Activated CD4-positive, alpha-beta T cell treated with anti-CD3 and anti-CD28 coated beads, Interleukin-10, Interleukin-2, amounts not matched to agents 100 ng/mL and 50 ng/mL, durations not matched to agents 16 hours and 8 hours (primary cell): ENCODE results near the gene KRT77.
"Not testable (repeated sequence)": the region's sequence is repeated elsewhere in the genome, so short reads cannot be mapped to it uniquely, and the experiment has no call there.

ENCODE experiments used
- DNase-seq: peaks from one replicate; pipeline ENCODE4 v3.0.0-alpha.2; 2020

Gene KRT77

DNA sequence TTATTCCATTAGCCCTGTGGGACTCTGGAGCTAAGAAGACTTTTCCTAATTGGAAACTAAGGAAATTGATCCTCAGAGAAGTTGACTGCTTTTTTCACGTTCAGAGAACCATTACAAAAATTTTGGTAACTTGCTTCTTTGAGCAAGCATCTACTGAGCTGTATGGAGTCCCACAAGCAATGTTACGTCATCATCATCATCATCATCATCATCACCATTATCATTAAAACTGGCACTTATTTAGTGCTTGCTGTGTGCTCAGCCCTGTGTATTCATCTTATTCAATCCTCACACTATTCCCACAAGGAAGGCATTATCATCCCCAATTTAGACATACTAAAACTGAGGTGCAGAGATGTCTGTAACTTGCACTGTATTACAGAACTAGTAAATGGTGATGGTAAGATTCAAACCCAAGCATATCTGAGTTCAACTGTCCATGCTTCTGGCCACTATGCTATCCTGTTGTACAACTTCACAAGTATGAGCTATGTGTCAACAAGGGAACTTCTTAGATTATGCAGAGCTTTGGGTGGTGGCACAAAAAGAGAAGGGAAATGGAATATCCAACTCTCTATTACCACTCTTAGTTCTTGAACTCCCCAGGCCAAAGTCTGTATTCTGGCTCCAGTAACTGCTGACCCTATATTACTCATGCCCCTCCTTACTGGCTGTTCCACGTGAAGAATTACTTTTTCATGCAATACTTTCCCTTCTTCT lies 29.5 kb downstream of the KRT77 start:
- no peak for DNase-seq

DNA sequence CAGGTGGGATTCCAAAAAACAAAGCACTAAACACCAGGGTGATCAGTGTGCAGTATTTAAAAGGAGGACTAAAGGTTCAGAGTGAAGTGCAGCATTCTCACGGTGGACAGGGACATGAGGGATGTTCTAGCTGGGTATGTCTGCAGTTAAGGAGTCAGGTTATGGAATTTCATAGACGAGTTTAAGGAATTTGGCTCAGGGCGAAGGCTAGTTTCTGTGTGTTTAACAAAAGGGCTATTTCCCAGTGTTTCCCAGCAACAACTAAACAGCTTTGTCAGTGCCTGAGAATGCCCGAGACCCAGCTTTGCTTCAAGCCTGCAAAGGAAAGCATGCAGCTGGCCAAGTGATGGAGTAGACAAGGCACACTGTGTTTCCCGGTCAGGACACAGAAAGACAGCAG lies 30.1 kb downstream of the KRT77 start:
- no peak for DNase-seq

DNA sequence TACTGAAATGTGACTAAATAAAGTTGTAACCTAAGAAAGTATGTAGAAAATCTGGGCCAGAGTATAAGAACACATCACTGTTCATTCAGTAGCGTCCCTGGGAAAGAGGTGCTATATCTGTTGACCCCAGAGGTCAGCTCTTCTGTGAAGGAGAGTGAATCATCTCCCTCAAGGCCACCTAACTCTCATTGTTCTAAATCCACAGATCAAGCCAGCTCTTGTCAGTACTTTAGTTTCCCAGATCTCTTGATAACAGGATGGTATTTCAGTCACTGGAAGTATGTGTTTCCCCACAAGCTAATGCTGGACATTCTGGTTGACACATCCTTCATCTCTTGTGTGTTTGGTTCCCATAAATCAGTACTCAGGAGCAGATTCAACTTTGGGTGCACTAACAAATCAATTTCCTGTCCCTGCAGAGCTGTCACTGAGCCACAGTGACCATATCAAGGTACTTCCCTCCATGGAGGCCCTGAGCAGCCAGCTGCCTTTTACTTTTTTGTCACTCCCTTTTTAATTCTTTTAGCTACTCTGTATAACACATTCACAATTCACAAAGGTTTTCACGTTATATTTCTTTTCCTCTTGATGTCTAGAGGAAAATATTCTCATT lies 30.9 kb downstream of the KRT77 start:
- DNase-seq, result no peak

DNA sequence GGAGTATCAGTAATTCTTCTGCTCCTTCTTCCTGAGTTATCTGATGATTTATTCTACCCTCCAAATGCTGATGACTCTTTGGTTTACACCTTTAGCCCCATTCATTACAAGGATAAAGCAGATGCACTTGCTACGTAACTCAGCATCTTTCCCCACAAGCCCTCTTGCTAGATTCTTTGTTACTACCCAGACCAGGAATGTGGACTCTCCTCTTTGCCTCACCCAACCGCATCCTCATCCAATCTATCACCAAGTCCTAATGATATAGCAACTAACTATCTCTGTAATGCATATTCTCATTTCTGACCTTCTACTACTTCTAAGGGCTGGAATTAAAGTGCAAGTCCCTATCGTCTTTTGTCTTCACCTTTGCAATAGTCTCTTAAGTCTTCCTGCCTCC lies 32.4 kb downstream of the KRT77 start:
- no peak for DNase-seq

DNA sequence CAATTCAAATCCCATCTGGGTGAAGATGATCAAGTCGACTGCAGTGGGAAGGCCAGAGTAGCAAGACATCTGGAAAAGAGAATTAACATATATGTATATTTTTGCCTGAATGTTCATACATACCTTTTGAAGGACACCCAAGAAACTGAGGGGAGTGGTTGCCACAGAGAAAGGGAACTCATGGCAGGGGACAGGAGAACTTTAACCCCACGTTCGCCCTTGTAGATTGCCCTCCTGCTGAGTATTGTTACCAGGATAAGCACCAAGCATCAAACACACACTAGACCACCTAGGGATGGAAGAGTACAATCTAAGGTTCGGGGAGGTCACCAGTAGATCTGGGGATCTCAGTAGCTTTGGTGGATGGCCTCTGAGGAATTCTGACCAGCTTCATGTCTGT lies 32.8 kb downstream of the KRT77 start:
- no peak for DNase-seq

DNA sequence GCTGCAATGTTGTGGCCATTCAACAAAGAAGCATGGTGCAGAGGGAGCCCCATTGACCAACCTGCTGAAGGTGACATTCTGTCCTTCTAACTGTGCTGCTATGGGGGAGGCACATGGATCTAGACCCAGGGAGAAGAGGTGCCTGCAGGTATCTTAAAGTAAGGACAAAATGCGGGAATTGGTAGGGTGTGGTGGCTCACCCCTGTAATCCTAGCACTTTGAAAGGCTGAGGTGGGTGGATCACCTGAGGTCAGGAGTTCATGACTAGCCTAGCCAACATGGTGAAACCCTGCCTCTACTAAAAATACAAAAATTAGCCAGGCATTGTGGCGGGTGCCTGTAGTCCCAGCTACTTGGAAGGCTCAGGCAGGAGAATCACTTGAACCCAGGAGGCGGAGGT lies 33.4 kb downstream of the KRT77 start:
- not testable (repeated sequence) for DNase-seq

DNA sequence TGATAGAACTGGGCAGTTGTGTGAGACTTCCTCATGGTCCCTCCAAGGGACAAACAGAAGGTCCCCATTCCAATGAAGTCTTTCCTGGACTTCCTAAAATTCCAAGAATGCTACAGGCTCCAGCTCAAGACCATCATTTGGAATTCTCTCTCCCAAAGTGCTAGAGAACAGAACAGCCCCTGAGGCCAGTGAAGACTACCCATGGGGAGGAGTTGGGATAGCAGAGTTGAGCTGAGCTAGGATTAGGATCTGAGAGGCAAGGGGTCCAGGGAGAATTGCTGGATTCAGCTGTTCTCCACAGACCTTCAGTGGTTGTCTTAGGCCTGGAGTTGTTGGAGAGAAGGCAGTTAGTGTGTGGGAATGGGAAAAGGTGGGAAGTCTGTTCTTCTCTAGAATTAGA lies 33.9 kb downstream of the KRT77 start:
- DNase-seq, result no peak

DNA sequence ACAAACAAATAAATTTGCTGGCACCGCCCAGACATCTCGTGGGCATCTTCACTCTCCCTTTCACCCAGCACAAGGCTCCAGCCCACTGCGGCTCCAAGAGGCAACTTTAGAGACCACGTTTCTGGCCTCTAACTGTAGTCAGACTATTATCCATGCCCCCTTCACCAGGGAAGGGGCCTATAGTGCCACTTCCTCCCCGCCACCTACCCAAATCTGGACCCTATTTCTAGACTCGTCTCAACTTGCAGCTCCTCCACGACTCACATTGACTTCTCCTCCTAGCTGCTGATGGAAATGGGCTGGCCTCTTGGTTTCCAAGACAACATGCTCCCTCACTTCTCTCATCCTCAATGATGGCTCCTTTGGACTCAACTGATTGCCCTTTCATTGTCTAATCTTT lies 35.4 kb downstream of the KRT77 start:
- DNase-seq, result no peak

DNA sequence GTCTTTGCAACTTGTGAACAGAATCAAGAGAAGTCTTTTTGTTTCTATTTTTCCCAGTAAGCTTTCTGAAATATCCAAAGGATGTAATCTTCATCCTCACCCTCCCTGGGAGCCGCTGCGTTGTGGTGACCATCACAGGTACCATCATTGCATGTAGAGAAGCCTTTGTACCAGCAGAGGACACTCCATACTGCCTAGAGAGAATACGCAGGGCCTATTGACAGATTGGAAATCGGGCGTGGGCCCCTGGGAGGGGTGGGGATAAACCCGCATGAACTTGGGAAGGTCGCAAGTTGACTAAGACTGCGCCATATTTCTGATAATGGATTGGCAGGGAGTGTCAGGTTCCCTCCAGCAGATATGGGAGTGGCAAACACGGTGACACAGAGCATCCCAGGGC lies 35.8 kb downstream of the KRT77 start:
- DNase-seq, result no peak

DNA sequence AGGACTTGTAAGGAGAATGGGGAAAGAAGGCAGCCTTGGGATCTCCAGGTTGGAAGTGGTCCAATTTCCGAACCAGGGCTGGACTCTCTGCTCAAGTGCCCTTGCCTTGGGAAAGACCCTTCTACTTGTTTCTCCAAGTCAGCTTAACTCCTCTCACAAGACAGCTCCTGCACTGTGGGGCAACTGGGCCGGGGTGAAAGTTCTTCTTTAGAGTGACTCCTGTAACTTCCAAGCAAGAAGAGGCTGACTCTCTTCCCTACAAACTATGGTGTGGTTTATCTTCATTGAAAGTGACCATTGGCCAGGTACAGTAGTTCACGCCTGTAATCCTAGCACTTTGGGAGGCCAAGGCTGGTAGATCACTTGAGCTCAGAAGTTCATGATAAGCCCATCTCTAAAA lies 36.9 kb downstream of the KRT77 start:
- no peak for DNase-seq

DNA sequence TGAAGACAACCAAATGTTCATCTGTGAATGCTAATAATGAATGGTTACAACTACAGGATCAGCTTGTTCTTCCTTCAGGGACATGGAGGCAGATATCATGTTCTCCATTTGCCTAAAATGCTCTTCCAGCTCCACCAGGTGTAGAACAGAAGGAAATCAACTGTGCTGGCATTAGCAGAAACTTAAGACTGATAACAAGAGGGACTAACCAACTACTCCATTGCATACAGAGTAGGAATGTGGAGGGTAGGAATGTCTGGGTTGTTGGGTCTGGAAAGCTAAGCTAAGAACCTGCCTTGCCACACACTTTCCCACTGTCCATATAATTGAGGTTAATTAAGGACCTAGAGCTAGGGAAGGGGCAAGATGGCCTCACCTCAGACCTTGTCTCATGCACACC lies 39.9 kb downstream of the KRT77 start:
- no peak for DNase-seq

DNA sequence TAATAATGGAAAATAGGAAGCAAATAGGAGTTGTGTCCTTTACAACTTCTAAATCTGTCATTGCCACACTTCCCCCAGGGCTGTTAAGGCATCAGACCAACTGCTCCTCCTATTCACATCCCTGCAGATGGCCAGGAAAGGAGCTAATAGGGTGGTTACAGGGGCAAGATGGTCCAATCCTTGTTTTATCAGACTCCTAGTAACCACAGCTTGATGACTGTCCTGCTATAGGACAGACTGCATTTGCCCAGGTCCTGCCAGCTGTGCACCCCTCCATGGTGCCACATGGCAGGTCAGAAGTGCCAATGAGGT lies 40.5 kb downstream of the KRT77 start:
- DNase-seq, result no peak

DNA sequence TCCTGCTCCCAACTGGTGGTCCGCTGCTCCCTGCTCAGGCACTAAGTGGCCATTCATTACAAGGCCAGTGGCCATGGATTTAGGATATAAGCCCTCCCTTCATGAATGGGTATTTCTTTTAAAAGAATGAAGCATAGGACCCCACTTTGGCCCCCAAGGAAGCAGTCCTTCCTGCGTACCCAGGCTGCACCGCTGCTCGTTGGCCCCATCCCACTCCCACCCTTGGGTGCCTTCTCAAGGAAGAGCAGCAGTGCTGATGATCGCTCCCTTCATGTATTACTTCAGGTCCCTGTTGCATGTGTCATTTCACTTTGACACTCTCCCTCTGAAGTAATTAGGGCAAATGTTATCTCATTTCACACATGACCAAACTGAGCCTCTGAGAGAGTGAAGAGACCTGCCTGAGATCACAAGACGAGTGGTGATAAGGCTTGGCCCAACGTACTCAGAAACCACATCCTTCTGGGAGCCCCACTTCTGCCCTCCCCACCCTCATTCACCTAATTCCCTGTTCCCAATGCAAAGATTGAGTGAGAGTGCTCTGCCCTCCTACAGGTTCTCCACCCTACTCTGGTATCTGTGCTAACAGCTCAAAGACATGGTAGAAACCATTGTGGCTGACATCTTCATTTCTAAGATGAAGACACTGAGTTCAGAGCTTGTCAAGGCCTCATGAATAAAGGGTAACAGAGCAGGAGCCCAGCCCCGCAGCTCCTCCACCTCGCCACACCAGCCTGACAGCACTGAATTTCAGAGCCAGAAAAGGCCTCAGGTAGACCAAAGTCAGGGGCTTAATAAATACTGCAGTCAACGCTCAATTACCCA lies 41.0 kb downstream of the KRT77 start:
- no peak for DNase-seq

DNA sequence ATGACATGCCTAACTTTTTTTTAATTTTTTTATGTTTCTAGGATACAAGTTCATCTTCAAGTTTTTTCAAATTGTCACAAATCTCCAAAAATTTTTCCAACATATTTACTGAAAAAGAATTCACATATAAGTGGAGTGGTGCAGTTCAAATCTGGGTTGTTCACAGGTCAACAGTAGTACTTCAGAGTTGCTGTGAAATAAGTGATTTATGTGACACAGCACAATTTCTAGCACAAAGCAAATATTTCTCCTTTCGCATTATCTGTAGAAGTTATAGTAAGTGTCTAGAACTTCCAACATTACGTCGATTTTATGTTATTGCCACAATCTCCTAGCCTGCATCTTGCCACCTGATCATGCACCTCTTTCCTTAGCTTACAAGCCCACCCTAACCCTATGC lies 41.7 kb downstream of the KRT77 start:
- no peak for DNase-seq

DNA sequence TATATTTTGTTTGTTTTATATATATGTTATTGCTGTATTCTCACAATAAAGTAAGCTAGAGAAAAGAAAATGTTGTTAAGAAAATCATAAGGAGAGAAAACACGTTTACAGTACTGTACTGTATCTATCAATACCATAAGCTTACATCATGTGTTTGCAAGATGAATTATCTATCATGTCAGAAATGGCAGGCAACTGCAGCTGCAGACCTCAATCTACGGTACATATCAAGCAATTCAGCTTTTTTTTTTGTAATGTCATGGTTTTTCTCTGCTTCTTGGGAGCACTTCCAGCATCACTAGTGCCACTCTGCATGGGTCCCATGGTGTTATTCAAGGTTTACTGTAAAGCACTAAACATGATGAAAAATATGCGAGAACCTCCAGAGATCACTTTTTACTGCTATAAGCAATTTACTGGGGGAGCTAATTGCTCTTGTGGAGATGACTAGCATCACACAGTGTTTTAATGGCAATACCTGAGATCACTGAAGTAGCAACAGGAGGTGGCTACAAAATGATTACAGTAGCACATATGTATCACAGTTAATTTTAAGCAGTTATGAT lies 42.3 kb downstream of the KRT77 start:
- DNase-seq, result no peak

DNA sequence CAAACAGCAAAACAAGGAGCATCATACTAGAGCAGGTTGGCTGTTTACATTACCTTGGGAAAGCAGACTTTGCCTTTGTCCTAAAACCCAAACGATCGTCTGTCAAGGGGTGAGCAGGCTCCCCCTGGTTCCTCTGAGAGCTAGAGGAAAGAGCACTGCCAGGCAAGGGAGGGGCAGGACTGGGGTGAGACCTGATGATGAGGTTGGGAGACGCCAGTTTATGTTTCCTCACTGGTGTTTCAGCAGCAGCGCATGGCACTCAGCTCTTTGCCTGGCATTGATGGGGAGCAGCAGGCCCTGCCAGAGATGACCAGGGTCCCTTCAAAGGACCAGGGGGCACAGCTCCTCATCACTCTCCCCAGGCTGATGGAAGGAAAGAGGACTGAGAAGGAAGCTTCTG lies 43.4 kb downstream of the KRT77 start:
- DNase-seq, result no peak

DNA sequence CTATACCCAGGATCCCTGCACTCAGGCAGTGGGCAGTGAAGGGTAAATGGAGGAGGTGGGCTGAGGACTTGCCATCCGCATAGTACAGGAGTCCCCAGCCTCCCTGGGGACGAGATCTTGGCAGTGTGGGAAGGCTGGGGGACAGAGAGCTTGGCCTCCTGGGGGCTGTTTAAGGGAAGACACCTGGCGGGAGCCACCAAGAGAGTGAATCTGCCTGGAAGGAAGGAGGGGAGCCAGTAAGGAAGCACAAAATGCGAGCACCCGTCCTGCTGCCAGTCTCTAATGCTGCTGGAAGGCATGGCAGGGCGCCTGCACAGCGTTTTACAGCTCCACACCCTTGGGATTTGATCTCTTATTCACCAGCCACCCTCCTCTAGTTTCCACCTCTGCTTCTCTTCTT lies 43.9 kb downstream of the KRT77 start:
- DNase-seq, result no peak

DNA sequence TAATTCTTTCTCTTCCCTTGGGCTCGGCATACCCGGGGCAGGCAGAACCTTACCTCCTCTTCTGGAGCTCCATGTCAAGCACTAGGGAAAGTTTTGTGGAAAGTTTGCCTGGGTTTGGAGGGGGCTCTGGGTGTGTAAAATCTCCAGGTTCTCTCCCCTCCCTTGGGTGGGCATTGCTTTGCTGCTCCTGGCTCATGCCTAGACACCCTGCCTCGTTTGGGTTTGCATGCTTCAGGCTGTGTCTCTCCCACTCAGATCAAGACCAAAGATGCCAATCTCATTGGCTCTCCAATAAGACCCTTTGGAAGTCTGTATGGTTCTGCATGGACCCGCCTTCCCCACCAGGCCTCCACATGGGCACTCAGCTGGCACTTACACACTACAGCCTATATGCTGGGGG lies 45.1 kb downstream of the KRT77 start:
- DNase-seq, result no peak

DNA sequence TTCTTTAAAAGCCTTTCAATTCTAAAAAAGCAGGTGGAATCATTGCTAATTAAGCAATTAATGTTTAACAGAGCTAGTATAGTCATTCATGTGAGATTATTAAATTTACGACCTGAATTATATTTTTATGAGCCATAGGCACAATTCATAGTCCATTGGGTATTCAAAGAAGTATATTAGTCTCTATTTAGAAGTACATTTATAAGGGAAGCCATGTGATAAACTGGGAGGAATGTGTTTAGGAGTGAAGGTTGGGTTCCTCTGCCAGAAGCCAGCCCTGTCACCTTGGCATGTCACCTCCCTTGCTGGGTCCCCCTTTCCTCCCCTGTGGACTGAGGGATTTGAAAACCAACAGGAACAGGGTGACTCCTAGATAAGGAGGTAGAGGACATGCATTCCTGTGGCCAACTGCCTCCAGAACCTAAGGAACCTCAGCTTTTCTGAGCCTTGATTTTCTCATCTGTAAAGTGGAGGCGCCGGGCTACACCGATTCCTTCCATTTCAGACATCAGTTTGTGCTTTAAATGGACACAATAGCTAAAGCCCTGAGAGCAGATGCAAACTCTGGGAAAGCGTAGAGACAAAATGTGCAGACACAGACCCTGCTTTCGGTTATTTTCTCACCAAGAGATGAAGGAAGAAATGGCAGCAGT lies 45.9 kb downstream of the KRT77 start:
- no peak for DNase-seq

DNA sequence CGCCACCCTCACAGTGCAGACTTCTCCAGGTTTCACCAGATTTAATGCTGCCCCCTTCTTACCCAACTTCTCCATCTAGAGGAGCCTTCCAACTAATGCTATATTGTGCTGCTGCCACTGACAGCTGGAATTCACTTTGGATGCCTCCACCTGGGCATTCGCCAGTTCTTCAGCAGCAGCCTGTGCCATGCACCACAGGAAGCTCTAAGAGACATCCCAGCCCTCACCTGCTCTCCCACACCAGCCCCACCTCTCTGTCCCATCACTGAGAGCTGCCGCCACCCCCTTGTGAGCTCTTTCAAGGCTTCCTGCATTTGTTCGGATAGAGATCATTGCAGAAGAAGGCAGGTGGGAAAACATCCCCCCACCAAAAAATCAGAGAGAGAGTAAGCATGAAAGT lies 46.7 kb downstream of the KRT77 start:
- DNase-seq, result no peak

DNA sequence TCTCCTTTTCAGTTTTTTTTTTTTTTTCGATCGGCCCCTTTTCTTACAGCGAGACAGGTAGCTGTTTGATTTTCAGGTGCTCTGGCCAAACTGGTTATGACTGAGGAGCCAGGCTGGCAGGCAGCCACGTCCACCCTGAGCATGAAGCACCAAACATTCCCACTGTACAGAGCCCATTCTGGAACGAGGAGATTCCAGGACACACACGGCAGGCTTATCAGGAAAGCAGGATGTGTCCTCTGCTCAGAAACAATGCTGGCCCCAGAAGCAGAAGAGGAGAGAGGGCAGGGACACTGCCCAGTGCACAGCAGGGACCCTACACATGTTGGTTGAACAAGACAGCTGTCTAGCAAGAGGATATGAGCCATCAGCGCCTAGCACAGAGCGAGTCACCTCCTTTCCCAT lies 47.6 kb downstream of the KRT77 start:
- no peak for DNase-seq

DNA sequence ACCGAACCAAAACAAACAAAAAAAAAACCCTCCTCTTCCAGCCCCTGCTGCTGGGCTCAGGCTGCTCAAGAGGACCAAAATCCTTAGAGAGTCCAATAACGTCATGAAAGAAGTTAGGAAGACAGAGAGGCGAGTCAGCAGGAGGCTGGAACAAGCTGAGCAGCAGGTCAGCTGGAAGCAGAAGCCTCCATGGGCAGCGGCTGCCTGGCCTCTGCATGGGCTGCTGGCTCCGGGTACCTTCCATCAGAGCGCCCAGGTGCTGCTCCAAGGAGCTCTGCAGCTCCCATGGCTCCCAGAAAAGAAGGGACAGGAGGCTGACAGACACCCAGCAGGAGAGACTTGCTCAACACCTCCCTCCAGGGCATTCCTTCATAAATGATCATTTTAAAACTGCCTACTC lies 48.1 kb downstream of the KRT77 start:
- DNase-seq, result no peak

DNA sequence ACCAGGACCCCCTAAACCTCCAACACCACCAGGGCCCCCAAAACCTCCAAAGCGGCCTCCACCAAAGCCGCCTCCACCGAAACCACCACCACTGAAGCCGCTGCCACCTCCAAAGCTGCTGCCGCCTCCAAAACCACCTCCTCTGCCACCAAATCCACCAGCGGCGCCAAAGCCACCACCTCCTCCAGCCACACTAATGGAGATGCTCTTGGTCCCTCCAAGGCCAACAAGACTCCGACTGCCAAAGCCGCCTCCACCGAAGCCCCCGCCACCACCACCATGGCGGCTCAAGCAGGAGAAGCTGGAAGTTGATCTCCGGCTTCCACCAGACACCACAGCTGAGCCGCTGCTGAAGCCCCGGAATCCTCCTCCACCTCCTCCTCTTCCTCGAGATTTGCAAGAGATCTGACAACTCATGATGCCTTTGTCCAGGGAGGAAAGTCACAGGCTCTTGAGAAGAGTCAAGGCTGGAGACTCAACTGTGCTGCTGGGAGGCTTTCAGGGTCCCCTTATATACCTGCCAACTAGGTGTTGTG lies 51.5 kb downstream of the KRT77 start, which contains the start of gene KRT2:
Gene KRT2 (minus strand): TSS at position 486 of the 536 bp plus-strand sequence. CDS start 69 bp downstream, at position 417.
- DNase-seq, result no peak
